Measurements from ENCODE around the gene KRTAP10-12. TPM values are rescaled to one million over a fixed set of nuclear protein-coding genes. Genes with fewer than 3 reads are reported as not detected.

The KRTAP10-12 gene
- total and polyA plus RNA-seq, 2 of the 13 experiments (the other 11 are each of a cell fraction or from before 2014, with no cell fraction given): not detected

- Histone ChIP-seq H3K27ac (ENCODE audit: extremely low read length, insufficient read depth, low read length) (no peak overlapping the region), H3K27me3 (ENCODE audit: control insufficient read depth in 1 of 2, insufficient read depth in 2 of 2, low read length in 2 of 2) (peaks cover 14 to 68% of the 10 kb centered on the region in 2 experiments), H3K9ac (ENCODE audit: insufficient read depth, low read depth, low read length) (no peak overlapping the region), H2AFZ (ENCODE audit: low read length) (no peak overlapping the region), H3K79me2 (ENCODE audit: insufficient read depth, low read length) (no peaks in the 10 kb centered on the region), H3K9me3 (ENCODE audit: low read length) (no peaks in the 10 kb centered on the region), H3K4me3 (replicated peaks in 1 of 3; ENCODE audit: insufficient read depth in 1 of 3, low read depth in 2 of 3, low read length in 3 of 3) (no peak overlapping the region), H3K4me2 (ENCODE audit: low read depth, low read length) (no peak overlapping the region), H4K20me1 (ENCODE audit: insufficient read depth, low read length) (no peaks in the 10 kb centered on the region), H3K4me1 (ENCODE audit: insufficient read depth, low read length) (peaks cover 19% of the 10 kb centered on the region), H3K36me3 (replicated peaks in 1 of 2; ENCODE audit: control insufficient read depth in 1 of 2, insufficient read depth in 2 of 2, low read length in 2 of 2) (no peaks in the 10 kb centered on the region)
- TF ChIP-seq ZSCAN21 (CRISPR knock-in tag; IDR thresholded peaks at IDR 0.05; ENCODE audit: borderline replicate concordance): no peak
- TF ChIP-seq CEBPZ (IDR thresholded peaks at IDR 0.05; ENCODE audit: low read length): no peak
- no peak for TF ChIP-seq GABPA (IDR thresholded peaks at IDR 0.05; ENCODE audit: low read depth, low read length)
- TF ChIP-seq GABPA (CRISPR knock-in tag; IDR thresholded peaks at IDR 0.05; ENCODE audit: low read depth): no peak
- no peak for TF ChIP-seq HOXD1 (CRISPR knock-in tag; IDR thresholded peaks at IDR 0.05)
- TF ChIP-seq ISX (CRISPR knock-in tag; conservative IDR thresholded peaks at IDR 0.05): no peak
- TF ChIP-seq TCF7L2 (IDR thresholded peaks at IDR 0.05; ENCODE audit: low read depth, low read length): no peak
- no peak for TF ChIP-seq ZUFSP (CRISPR knock-in tag; IDR thresholded peaks at IDR 0.05; ENCODE audit: borderline replicate concordance)
- TF ChIP-seq FOSL2 (CRISPR knock-in tag; IDR thresholded peaks at IDR 0.05): no peak
- no peak for TF ChIP-seq CENPT (CRISPR knock-in tag; IDR thresholded peaks at IDR 0.05; ENCODE audit: low read depth)
- no peak for TF ChIP-seq MYPOP (CRISPR knock-in tag; IDR thresholded peaks at IDR 0.05)
- no peak for TF ChIP-seq ASH2L (IDR thresholded peaks at IDR 0.05; ENCODE audit: insufficient read length, low read depth, low read length)
- no peak for TF ChIP-seq SRY (CRISPR knock-in tag; IDR thresholded peaks at IDR 0.05)
- in situ Hi-C loops (cut with HindIII; ENCODE audit: extremely low pct_ligation_motif_present, low pct_unique_long_range_greater_than_20kb) (no loop called here), intact Hi-C loops (cut with micrococcal nuclease; ENCODE audit: unreplicated experiment) (no loop called here)
- POLR2A ChIA-PET: no interaction called here
- no TSS peak for BruUV-seq (replicated peaks)
- CTCF ChIA-PET (ENCODE audit: low intra/inter-chr PET ratio, low total read pairs): no interaction called here
- no peak for FAIRE-seq
- WGBS (ENCODE audit: low lambda C conversion rate): 0% methylated on average over 4 of the region's 13 CpGs
- DNase-seq (ENCODE audit: low spot score): no peak
- no peak for ATAC-seq
These were observed 11.4 kb downstream of the KRTAP10-12 start for GRCh38 chr21:44708213-44708865.
